ENCODE data around the gene MVB12B. TPM values are rescaled to one million over a fixed set of nuclear protein-coding genes. Genes with fewer than 3 reads are reported as not detected.

MVB12B gene
- total RNA-seq, 2 donors from 2014 or later = 5.9 to 8.7 TPM

DNA sequence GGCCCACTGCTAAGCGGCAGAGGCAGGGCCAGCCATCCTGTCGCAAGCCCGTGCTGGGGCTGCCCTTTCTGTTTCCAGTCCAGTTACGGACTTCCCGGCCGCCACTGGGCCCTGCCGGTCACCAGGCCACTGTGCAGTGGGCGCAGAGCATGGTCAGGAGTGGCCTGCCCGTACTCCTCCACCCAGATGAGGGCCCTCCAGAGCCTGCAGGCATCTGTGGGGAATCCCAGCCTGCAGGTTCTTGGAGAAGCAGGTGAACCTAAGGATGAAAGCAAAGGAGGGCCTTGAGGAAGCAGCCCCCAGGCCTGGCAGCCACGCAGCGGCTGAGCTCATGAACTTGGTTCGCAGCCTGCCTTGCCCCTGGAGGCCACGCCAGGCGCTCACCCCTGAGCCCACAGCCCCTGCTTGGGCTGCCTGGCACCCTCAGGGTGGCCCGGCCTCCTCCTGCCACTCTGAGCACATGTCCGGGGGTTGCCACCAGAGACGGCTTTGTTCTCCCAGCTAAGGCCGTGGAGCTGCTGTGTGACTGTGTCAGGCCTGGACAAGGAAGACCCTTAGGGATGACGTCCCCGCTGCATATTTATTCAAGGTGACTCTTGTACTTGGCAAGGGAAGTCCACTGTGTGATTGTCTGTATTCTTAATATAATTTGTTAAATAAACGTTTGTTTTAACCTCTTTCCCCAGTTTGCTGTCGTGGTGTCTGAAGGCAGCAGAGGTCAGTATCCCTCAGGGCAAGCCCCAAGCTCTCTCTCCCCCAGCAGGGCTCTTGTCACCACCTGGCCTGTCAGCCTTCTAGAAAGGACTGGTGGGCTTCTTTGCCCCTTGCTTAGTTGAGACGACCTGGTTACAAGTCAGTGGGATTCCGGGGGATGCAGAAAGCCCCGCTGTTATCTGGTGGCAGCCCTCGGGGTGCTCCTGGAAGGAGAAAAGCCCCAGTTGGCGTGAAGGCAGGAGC, 180.0 kb downstream of the MVB12B start:
- no peaks in the 10 kb centered on the region for H3K4me1 ChIP-seq
- H3K4me3 ChIP-seq = no peak overlapping the region
- H3K27me3 ChIP-seq = no peaks in the 10 kb centered on the region
- no peaks in the 10 kb centered on the region for H3K9me3 ChIP-seq
- no peaks in the 10 kb centered on the region for H3K36me3 ChIP-seq
- TF ChIP-seq, protein P1, sequence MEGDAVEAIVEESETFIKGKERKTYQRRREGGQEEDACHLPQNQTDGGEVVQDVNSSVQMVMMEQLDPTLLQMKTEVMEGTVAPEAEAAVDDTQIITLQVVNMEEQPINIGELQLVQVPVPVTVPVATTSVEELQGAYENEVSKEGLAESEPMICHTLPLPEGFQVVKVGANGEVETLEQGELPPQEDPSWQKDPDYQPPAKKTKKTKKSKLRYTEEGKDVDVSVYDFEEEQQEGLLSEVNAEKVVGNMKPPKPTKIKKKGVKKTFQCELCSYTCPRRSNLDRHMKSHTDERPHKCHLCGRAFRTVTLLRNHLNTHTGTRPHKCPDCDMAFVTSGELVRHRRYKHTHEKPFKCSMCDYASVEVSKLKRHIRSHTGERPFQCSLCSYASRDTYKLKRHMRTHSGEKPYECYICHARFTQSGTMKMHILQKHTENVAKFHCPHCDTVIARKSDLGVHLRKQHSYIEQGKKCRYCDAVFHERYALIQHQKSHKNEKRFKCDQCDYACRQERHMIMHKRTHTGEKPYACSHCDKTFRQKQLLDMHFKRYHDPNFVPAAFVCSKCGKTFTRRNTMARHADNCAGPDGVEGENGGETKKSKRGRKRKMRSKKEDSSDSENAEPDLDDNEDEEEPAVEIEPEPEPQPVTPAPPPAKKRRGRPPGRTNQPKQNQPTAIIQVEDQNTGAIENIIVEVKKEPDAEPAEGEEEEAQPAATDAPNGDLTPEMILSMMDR (IDR thresholded peaks at IDR 0.05) = no peak
- no peak overlapping the region for H3K27ac ChIP-seq
- DNase-seq (ENCODE audit: low spot score) = no peak

DNA sequence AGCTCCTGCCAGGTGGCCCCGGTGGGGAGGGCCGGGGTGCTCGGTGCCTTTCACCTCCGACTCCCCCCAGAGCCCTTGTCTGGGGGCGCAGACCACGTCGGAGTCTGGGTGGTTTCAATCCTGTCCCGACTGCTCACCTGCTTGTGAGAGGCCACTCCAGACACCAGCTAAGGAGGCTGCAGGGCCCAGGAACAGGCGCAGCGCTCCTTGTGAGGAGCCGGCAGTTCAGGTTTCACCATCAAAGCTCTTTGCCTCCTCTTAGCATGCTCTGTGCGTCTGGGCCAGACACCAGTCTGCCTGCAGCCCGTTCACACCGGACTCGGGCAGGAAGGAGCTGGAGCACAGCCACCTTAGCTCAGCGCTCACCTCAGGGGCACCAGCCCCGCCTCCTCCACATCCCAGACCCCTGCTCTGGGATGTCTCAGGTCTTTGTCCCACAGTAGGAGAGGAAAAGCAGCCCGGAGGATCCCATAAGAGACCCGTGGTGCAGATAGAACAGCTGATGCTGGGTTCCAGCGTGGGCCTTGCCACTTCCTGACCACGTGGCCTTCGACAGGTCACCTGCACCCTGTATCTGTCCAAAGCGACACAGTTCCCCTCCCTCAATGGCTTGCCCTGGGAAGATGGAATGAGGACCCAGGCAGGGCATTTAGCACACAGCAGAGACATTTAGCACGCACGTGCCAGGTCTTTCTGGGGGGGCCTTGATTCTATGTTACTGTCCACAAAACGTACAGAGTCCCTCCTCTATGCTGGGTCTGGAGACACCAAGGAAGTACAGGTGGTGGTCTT, 180.9 kb downstream of the MVB12B start:
- Histone ChIP-seq H3K27ac (no peak overlapping the region), H3K4me3 (no peak overlapping the region), H3K36me3 (no peaks in the 10 kb centered on the region), H3K27me3 (no peaks in the 10 kb centered on the region), H3K9me3 (no peaks in the 10 kb centered on the region), H3K4me1 (no peaks in the 10 kb centered on the region)
- TF ChIP-seq, protein P1 (IDR thresholded peaks at IDR 0.05) = no peak
- DNase-seq (ENCODE audit: low spot score) = no peak

DNA sequence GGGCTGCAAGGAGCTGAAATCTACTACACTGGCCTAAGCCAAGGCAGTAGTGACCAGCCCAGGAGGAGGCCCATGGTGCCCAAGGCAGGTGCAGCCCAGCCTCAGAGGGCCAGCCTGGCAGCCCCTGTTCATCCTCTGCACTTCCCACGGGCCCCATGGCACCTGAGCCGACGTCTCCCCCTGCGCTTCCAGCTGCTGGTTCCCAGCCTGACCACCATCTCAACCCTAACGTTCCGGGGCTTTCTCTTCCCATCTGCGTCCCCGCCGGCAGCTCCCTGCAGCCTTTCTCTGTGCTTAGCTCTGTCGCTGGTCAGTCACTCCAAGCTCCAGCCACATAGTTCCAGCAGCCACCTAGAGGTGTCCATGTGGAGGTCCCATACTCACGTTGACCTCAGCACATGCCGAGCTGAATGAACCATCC, 181.6 kb downstream of the MVB12B start:
- TF ChIP-seq, protein P1 (IDR thresholded peaks at IDR 0.05) = no peak
- Histone ChIP-seq H3K36me3 (no peaks in the 10 kb centered on the region), H3K4me3 (no peak overlapping the region), H3K27me3 (no peaks in the 10 kb centered on the region), H3K9me3 (no peaks in the 10 kb centered on the region), H3K4me1 (no peaks in the 10 kb centered on the region), H3K27ac (no peak overlapping the region)
- DNase-seq (ENCODE audit: low spot score) = no peak

DNA sequence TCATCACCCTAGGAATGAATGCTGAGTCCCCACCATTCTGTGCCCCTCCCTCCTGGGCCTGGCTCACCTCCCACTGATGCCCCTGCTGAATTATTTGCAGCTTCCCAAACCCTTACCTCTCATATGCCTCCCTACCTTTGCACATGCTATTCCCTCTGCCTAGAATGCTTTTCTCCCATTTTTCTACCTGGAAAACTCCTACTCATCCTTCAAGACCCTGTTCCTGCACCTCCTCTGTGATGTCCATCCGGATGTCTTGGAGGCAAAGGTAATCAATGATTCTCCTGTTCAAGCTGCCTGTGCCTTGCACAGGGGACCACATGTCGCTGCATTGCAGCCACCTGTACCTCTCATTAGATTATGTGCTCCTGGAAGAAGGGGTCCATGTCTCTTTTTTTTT, 182.3 kb downstream of the MVB12B start:
- TF ChIP-seq, protein P1 (IDR thresholded peaks at IDR 0.05) = no peak
- no peak overlapping the region for H3K27ac ChIP-seq
- no peaks in the 10 kb centered on the region for H3K27me3 ChIP-seq
- DNase-seq (ENCODE audit: low spot score) = no peak
- H3K9me3 ChIP-seq = no peaks in the 10 kb centered on the region
- peaks cover 0 to 4% of the 10 kb centered on the region in 2 donors for H3K4me1 ChIP-seq
- no peaks in the 10 kb centered on the region for H3K36me3 ChIP-seq
- no peak overlapping the region for H3K4me3 ChIP-seq

DNA sequence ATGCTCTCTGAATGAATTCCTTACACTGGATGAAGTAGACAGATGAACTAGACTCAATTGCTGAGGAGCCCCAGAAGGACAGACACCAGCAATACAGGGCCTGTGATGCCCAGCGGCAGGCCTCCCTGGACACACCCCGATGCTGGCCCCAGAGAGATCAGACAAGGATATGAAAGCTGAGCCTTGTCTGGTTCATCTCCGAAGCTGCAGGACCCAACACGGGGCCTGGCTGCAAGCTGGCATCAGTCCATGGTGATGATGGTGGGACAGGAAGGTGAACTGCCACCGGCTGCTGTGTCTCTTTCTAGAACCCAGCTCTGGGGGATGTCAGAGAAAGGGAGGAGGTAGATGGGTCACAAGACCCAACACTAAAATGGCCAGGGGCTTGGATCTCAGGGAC, 183.1 kb downstream of the MVB12B start:
- TF ChIP-seq, protein P1 (IDR thresholded peaks at IDR 0.05) = no peak
- H3K4me3 ChIP-seq = no peak overlapping the region
- no peak for DNase-seq (ENCODE audit: low spot score)
- H3K4me1 ChIP-seq = peaks cover 0 to 12% of the 10 kb centered on the region in 2 donors
- H3K27ac ChIP-seq = no peak overlapping the region
- no peaks in the 10 kb centered on the region for H3K9me3 ChIP-seq
- H3K36me3 ChIP-seq = no peaks in the 10 kb centered on the region
- peaks cover 0 to 3% of the 10 kb centered on the region in 2 donors for H3K27me3 ChIP-seq
